A549 (cell line): ENCODE results near the gene DDX31.

Experiments used
- CEBPB ChIP-seq, 2 experiments: fragments of >200 bp in 1 of 2; sonication (Bioruptor Twin) in 1 of 2; formaldehyde crosslinking in 1 of 2; IDR thresholded peaks; 2 replicates each; pipeline ENCODE4 v1.6.1; 2012 to 2016
- CTCF ChIP-seq: fragments of >200 bp; sonication (Bioruptor Twin); formaldehyde crosslinking; IDR thresholded peaks from 3 replicates; pipeline ENCODE4 v1.5.1; 2016
- ELK1 ChIP-seq: fragments of 150-350 bp; IDR thresholded peaks from 2 replicates; pipeline ENCODE4 v1.6.1; 2014; ENCODE audit warnings: low read depth, mild to moderate bottlenecking, low read length
- EP300 ChIP-seq, 2 experiments: fragments of >200 bp; sonication (Bioruptor Twin); formaldehyde crosslinking; IDR thresholded peaks; 2 replicates in 1 of 2; 3 replicates in 1 of 2; pipeline ENCODE4 v1.6.1; 2016 to 2017
- HMGXB4 ChIP-seq: fragments of 250-450 bp; sonication (Bioruptor Pico); IDR thresholded peaks from 2 replicates; pipeline ENCODE4 v1.5.0; 2021; ENCODE audit warnings: mild to moderate bottlenecking, moderate library complexity, borderline replicate concordance
- POLR2A ChIP-seq: IDR thresholded peaks from 2 replicates; pipeline ENCODE4 v1.6.1; 2012; ENCODE audit warnings: mild to moderate bottlenecking, low read length
- REST ChIP-seq: fragments of 200-600 bp; sonication (generic); IDR thresholded peaks from 2 replicates; pipeline ENCODE4 v1.6.1; 2016; ENCODE audit warnings: antibody characterized with exemption, mild to moderate bottlenecking, moderate library complexity

GRCh38 chr9:132622159-132622558, 47.6 kb downstream of the DDX31 start:
- TF ChIP-seq POLR2A (no peak), EP300 (IDR thresholded peaks at IDR 0.05) (no peak), CTCF (no peak), HMGXB4 (CRISPR knock-in tag) (no peak), REST (no peak), CEBPB (IDR thresholded peaks at IDR 0.05) (no peak), ELK1 (no peak)
